GM23248 (cell line): ENCODE results near the gene SMG1. TPM values are rescaled to one million over a fixed set of nuclear protein-coding genes. Genes with fewer than 3 reads are reported as not detected.

Source experiments
- DNase-seq: peaks from one replicate; pipeline ENCODE4 v3.0.0-alpha.2; 2015
- H2AFZ ChIP-seq: fragments of 200-600 bp; sonication (generic); 2 replicates; pipeline ENCODE4 v1.6.1; 2016; ENCODE audit warnings: antibody characterized with exemption
- H3F3A ChIP-seq: fragments of 200-600 bp; sonication (generic); 2 replicates; pipeline ENCODE4 v1.6.1; 2016; ENCODE audit warnings: mild to moderate bottlenecking, antibody characterized with exemption, mixed run types; ENCODE audit not compliant: insufficient read depth
- H3K27ac ChIP-seq: fragments of 200-600 bp; sonication (generic); 2 replicates; pipeline ENCODE4 v1.5.1; 2016; ENCODE audit warnings: mild to moderate bottlenecking
- H3K27me3 ChIP-seq: fragments of 200-600 bp; sonication (generic); replicated peaks from 2 replicates; pipeline ENCODE4 v1.6.1; 2016; ENCODE audit warnings: mild to moderate bottlenecking; ENCODE audit not compliant: insufficient read depth
- H3K36me3 ChIP-seq: fragments of 200-600 bp; sonication (generic); 2 replicates; pipeline ENCODE4 v1.6.1; 2016; ENCODE audit warnings: low read depth, mild to moderate bottlenecking
- H3K4me1 ChIP-seq: fragments of 200-600 bp; sonication (generic); 2 replicates; pipeline ENCODE4 v1.6.1; 2016; ENCODE audit warnings: mild to moderate bottlenecking; ENCODE audit not compliant: insufficient read depth
- H3K4me2 ChIP-seq: fragments of 200-600 bp; sonication (generic); one replicate; pipeline ENCODE4 v1.6.1; 2016; ENCODE audit warnings: mild to moderate bottlenecking; ENCODE audit not compliant: unreplicated experiment
- H3K4me3 ChIP-seq: fragments of 200-600 bp; sonication (generic); 2 replicates; pipeline ENCODE4 v1.5.1; 2016; ENCODE audit warnings: mild to moderate bottlenecking
- H3K79me2 ChIP-seq: fragments of 200-600 bp; sonication (generic); 2 replicates; pipeline ENCODE4 v1.6.1; 2016; ENCODE audit warnings: mild to moderate bottlenecking; ENCODE audit not compliant: insufficient read depth
- H3K9ac ChIP-seq: fragments of 200-600 bp; sonication (generic); 2 replicates; pipeline ENCODE4 v1.6.1; 2016; ENCODE audit warnings: mild to moderate bottlenecking
- H3K9me2 ChIP-seq: fragments of 200-600 bp; sonication (generic); 2 replicates; pipeline ENCODE4 v1.6.1; 2016; ENCODE audit warnings: mixed run types, mild to moderate bottlenecking, moderate library complexity; ENCODE audit not compliant: insufficient read depth
- H3K9me3 ChIP-seq: fragments of 200-600 bp; sonication (generic); one replicate; pipeline ENCODE4 v1.6.1; 2017; ENCODE audit warnings: low read depth
- H4K20me1 ChIP-seq: fragments of 200-600 bp; sonication (generic); 2 replicates; pipeline ENCODE4 v1.6.0; 2016; ENCODE audit not compliant: insufficient read depth
- EZH2 ChIP-seq: fragments of 200-600 bp; sonication (generic); IDR thresholded peaks from 2 replicates; pipeline ENCODE4 v1.6.1; 2018; ENCODE audit warnings: antibody characterized with exemption, mild to moderate bottlenecking; ENCODE audit not compliant: insufficient read depth, poor library complexity, severe bottlenecking
- EZH2phosphoT487 ChIP-seq: fragments of 200-600 bp; sonication (generic); IDR thresholded peaks from 2 replicates; pipeline ENCODE4 v1.6.1; 2018; ENCODE audit warnings: antibody characterized with exemption, moderate library complexity, mild to moderate bottlenecking, low read depth; ENCODE audit not compliant: insufficient read depth
- WGBS, 2 experiments: methylation state at CpG; one replicate each; pipeline ENCODE4 v1.1.6; 2015 to 2017; ENCODE audit warnings: low lambda C conversion rate in 2 of 2, low coverage in 1 of 2; ENCODE audit errors: missing lambda C conversion rate in 2 of 2; 5-methylcytosine and 5-hydroxymethylcytosine counted together
- in situ Hi-C: fragments of 300-500 bp; cut with MboI; formaldehyde crosslinking; loops from 2 replicates; pipeline ENCODE4 v1.15.0; 2020
- polyA plus RNA-seq: library from polyadenylated mRNA; unstranded; fragments of >200 nt; fragmentation: Nextera tagmentation; extraction: Ambion mirVana; gene quantifications from 2 replicates; pipeline ENCODE4 v1.2.1, GENCODE V29; 2016
- total RNA-seq: library from RNA; depleted of rRNA; stranded (reverse); fragments of >200 nt; shearing (Covaris generic); gene quantifications from 2 replicates; pipeline ENCODE4 v1.2.3, GENCODE V29; 2014

The SMG1 gene
- total and polyA plus RNA-seq, 2 experiments from 2014 or later = 9.3 to 37.1 TPM

- no peak for DNase-seq
- Histone ChIP-seq H3K9ac (peak overlapping the region; percentile 95), H3K36me3 (peaks cover 59% of the 10 kb centered on the region), H3F3A (peaks cover 65% of the 10 kb centered on the region), H2AFZ (no peak overlapping the region), H3K4me3 (peak overlapping the region; percentile 86), H4K20me1 (peaks cover 39% of the 10 kb centered on the region), H3K9me2 (no peaks in the 10 kb centered on the region), H3K9me3 (no peaks in the 10 kb centered on the region), H3K79me2 (peaks cover 68% of the 10 kb centered on the region), H3K4me1 (peaks cover 27% of the 10 kb centered on the region), H3K27me3 (no peaks in the 10 kb centered on the region), H3K4me2 (peak overlapping the region; percentile 91), H3K27ac (peak overlapping the region; percentile 69)
- 0 to 1% methylated on average over 5 of the region's 5 CpGs for WGBS, 2 experiments
- in situ Hi-C loops = no loop called here
- TF ChIP-seq EZH2 = no peak
- TF ChIP-seq EZH2phosphoT487 = no peak
Measured at GRCh38 chr16:18789515-18789849, 136.7 kb downstream of the SMG1 start.

GRCh38 chr16:18788828-18789514 lies 137.2 kb downstream of the SMG1 start:
- Histone ChIP-seq H3K27ac (peak overlapping the region; percentile 69), H3K27me3 (no peaks in the 10 kb centered on the region)
- WGBS, 2 experiments = 9 to 10% methylated on average over 20 of the region's 20 CpGs

DNA sequence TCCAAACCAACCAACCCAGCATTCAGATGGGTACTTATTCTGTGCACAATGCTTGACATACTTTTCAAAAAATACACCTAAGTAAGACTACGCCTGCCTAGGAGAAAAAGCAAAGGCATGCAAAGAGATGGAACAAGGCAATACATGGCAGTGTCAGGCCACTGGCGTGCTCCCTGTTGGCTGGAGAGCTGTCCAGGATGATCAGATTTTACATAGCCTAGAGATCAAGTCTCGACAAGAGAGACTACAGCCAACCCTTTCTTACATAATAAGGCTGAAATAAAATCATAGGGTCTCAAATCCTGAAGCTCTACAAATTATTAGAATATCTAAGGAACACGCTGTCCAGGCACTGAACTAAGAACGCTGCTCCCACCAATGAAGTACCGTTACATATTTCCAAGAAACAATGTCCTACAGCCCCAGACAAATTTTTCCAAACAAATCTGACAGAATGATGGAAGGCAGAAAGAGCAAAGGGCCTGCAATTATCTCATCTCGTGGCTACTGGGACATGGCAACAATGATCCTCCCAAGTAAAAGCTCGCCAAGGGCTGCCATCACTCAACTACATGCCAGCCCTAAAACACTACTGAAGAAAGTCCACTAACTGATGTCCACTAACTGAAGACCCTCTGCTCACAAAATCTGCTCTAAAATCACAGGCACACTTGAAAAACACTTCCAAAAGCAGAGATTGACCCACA lies 141.1 kb downstream of the SMG1 start:
- TF ChIP-seq EZH2 (no peak), EZH2phosphoT487 (no peak)
- Histone ChIP-seq H3K27me3 (no peaks in the 10 kb centered on the region), H3K9me3 (no peaks in the 10 kb centered on the region), H3K4me3 (no peak overlapping the region), H3K4me2 (peak overlapping the region; percentile 17), H3K79me2 (peaks cover 79% of the 10 kb centered on the region), H3K9me2 (no peaks in the 10 kb centered on the region), H4K20me1 (peaks cover 55% of the 10 kb centered on the region), H3K36me3 (peaks cover 61% of the 10 kb centered on the region), H3K9ac (no peak overlapping the region), H2AFZ (no peak overlapping the region), H3K4me1 (peaks cover 27% of the 10 kb centered on the region), H3F3A (peaks cover 51% of the 10 kb centered on the region), H3K27ac (no peak overlapping the region)
- in situ Hi-C loops = no loop called here
- WGBS, 2 experiments = 80 to 82% methylated on average over 8 of the region's 8 CpGs
- DNase-seq = no peak

More at GRCh38 chr16:18788828-18789514, 137.2 kb downstream of the SMG1 start:
- no peaks in the 10 kb centered on the region for H3K9me3 ChIP-seq
- H3K4me2 ChIP-seq = peak overlapping the region; percentile 91
- peak overlapping the region; percentile 86 for H3K4me3 ChIP-seq
- H3F3A ChIP-seq = peaks cover 65% of the 10 kb centered on the region
- H2AFZ ChIP-seq = no peak overlapping the region
- H3K79me2 ChIP-seq = peaks cover 68% of the 10 kb centered on the region
- H3K36me3 ChIP-seq = peaks cover 58% of the 10 kb centered on the region
- H4K20me1 ChIP-seq = peaks cover 44% of the 10 kb centered on the region
- in situ Hi-C loops = no loop called here
- TF ChIP-seq EZH2 (no peak), EZH2phosphoT487 (no peak)
- peaks cover 27% of the 10 kb centered on the region for H3K4me1 ChIP-seq
- DNase-seq = peak; percentile 48
- H3K9ac ChIP-seq = peak overlapping the region; percentile 95
- no peaks in the 10 kb centered on the region for H3K9me2 ChIP-seq

DNA sequence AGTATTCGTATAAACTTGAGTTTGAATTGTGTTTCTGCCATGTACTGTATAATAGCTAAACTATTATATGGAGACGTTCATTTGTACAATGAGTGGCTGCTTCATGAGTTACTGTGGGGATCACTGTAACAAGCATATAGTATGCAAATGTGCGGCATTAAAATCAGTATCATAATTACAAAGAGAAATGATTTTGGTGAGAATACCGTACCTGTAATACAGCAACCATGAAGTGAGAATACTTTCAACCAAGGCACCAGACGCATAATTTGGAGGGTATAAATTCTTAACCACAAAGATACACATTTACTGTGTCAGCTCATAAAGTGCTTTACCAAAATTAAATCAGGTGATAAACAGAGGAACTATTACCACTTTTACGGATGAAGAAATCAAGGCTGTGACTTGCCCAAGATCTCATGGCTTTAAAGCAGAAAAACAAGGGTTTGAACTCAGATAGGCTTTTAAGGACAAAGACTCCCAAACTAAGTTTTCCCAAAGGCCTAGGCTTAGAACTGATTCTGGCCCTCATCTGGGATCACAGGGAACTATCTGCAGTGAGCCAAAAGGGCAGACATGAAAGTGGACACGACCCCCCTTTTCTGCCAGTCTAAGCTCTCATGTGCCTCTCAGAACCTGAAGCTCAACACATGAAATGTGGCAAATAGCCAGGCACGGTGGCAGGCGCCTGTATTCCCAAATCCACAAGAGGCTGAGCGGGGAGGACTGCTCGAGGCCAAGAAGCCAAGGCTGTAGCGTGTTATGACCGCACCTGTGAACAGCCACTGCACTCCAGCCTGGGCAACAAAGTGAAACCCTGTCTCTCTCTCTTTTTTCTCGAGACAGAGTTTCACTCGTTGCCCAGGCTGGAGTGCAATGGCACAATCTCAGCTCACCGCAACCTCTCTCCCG lies 142.5 kb downstream of the SMG1 start:
- H2AFZ ChIP-seq = no peak overlapping the region

More for the DNA sequence above, 142.5 kb downstream of the SMG1 start:
- H3K9me3 ChIP-seq = no peaks in the 10 kb centered on the region
- no peak for TF ChIP-seq EZH2
- no peak for TF ChIP-seq EZH2phosphoT487
- no peaks in the 10 kb centered on the region for H3K9me2 ChIP-seq
- no peak overlapping the region for H3K9ac ChIP-seq
- peaks cover 49% of the 10 kb centered on the region for H4K20me1 ChIP-seq
- H3F3A ChIP-seq = peaks cover 45% of the 10 kb centered on the region
- H3K79me2 ChIP-seq = peaks cover 65% of the 10 kb centered on the region
- H3K4me3 ChIP-seq = no peak overlapping the region
- H3K4me1 ChIP-seq = peaks cover 25% of the 10 kb centered on the region
- no peak overlapping the region for H3K4me2 ChIP-seq
- no peak for DNase-seq
- peaks cover 56% of the 10 kb centered on the region for H3K36me3 ChIP-seq
- H3K27me3 ChIP-seq = no peaks in the 10 kb centered on the region
- in situ Hi-C loops = no loop called here
- 84 to 88% methylated on average over 17 of the region's 17 CpGs for WGBS, 2 experiments
- H3K27ac ChIP-seq = no peak overlapping the region
